ENCODE measurements around the gene UNC80.

Gene UNC80

GRCh38 chr2:209818939-209819338 lies 47.3 kb downstream of the UNC80 start:
- DNase-seq: no peak

GRCh38 chr2:209821806-209822205 lies 50.2 kb downstream of the UNC80 start:
- no peak for DNase-seq

GRCh38 chr2:209823484-209823883 lies 51.9 kb downstream of the UNC80 start:
- DNase-seq: no peak

GRCh38 chr2:209824391-209824790 lies 52.8 kb downstream of the UNC80 start:
- DNase-seq: no peak

- no peak for DNase-seq
These were observed 59.3 kb downstream of the UNC80 start for GRCh38 chr2:209830722-209831465.

GRCh38 chr2:209834767-209835166 lies 63.1 kb downstream of the UNC80 start:
- DNase-seq: no peak

GRCh38 chr2:209840434-209840833 lies 68.8 kb downstream of the UNC80 start:
- no peak for DNase-seq

- DNase-seq: no peak
These were observed 74.0 kb downstream of the UNC80 start for GRCh38 chr2:209845666-209846065.

GRCh38 chr2:209864716-209865295 lies 93.2 kb downstream of the UNC80 start:
- DNase-seq: no peak

- no peak for DNase-seq
These were observed 96.8 kb downstream of the UNC80 start for GRCh38 chr2:209868271-209868994.

- no peak for DNase-seq
These were observed 98.4 kb downstream of the UNC80 start for GRCh38 chr2:209870067-209870466.

- DNase-seq: no peak
These were observed 101.0 kb downstream of the UNC80 start for GRCh38 chr2:209872675-209873074.

GRCh38 chr2:209875270-209875669 lies 103.6 kb downstream of the UNC80 start:
- DNase-seq: no peak

GRCh38 chr2:209876211-209876610 lies 104.6 kb downstream of the UNC80 start:
- DNase-seq: no peak

- no peak for DNase-seq
These were observed 107.1 kb downstream of the UNC80 start for GRCh38 chr2:209878701-209879100.

- no peak for DNase-seq
These were observed 129.0 kb downstream of the UNC80 start for GRCh38 chr2:209900638-209901037.

GRCh38 chr2:209901172-209901571 lies 129.5 kb downstream of the UNC80 start:
- DNase-seq: no peak

- DNase-seq: no peak
These were observed 134.1 kb downstream of the UNC80 start for GRCh38 chr2:209905691-209906090.

- no peak for DNase-seq
These were observed 136.1 kb downstream of the UNC80 start for GRCh38 chr2:209907746-209908145.

GRCh38 chr2:209908511-209908910 lies 136.9 kb downstream of the UNC80 start:
- no peak for DNase-seq

- no peak for DNase-seq
These were observed 139.9 kb downstream of the UNC80 start for GRCh38 chr2:209911486-209911885.

GRCh38 chr2:209913786-209914345 lies 142.2 kb downstream of the UNC80 start:
- DNase-seq: no peak

GRCh38 chr2:209917154-209917771 lies 145.6 kb downstream of the UNC80 start:
- DNase-seq: no peak
